ENCODE measurements around the gene CMPK1.

DNA sequence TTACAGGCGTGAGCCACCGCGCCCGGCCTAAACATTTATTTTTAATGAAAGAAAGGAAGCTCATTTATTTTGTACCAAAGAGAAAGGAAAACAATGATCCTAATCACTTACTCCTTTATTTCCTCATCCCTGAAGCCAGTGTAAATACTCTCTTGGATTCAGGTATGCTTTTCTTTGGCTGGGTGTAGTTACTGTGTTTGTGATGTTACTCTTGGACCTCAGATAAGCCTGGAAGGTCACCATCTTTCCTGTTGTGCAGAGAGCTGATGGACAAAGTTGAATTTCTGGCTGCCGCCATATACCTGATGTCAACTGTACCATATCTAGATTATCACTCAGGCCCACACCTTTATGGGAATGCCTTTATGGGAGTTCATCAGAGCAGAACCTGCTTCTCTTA lies 47.1 kb downstream of the CMPK1 start:
- no peak for TF ChIP-seq CTCF (optimal IDR thresholded peaks at IDR 0.05 in 1 of 3, IDR thresholded peaks at IDR 0.05 in 1 of 3, conservative IDR thresholded peaks at IDR 0.05 in 1 of 3; ENCODE audit: extremely low read depth in 1 of 3, insufficient read depth in 2 of 3, low read length in 3 of 3)
- no peak for TF ChIP-seq EZH2 (IDR thresholded peaks at IDR 0.05; ENCODE audit: low read length)
